CD4-positive, CD25-positive, alpha-beta regulatory T cell (primary cell): ENCODE data around the gene HDHD2. TPM values are rescaled to one million over a fixed set of nuclear protein-coding genes. Genes with fewer than 3 reads are reported as not detected.
"Not testable (repeated sequence)": the region's sequence is repeated elsewhere in the genome, so short reads cannot be mapped to it uniquely, and the experiment has no call there.

Experiments used
- ATAC-seq, 2 donors: fragments of 150-1000 bp; cut with Tn5 transposase; one replicate each; pipeline ENCODE4 v1.10.0; 2021; ENCODE audit warnings: low read depth in 2 of 2, moderate number of reproducible peaks in 2 of 2, moderate library complexity in 1 of 2
- DNase-seq, 3 donors: peaks; one replicate each; pipeline versions ENCODE4 v3.0.0 to v3.0.0-alpha.2; 2012 to 2022; ENCODE audit warnings: mixed read lengths in 1 of 3
- H3K27ac ChIP-seq: one replicate; pipeline ENCODE4 v1.7.0; 2013; ENCODE audit warnings: mild to moderate bottlenecking, low read length; ENCODE audit not compliant: insufficient read depth, poor library complexity, severe bottlenecking
- H3K27me3 ChIP-seq: one replicate; pipeline ENCODE4 v1.7.0; 2013; ENCODE audit warnings: low read length; ENCODE audit not compliant: control insufficient read depth, insufficient read depth
- H3K36me3 ChIP-seq: one replicate; pipeline ENCODE4 v1.7.0; 2013; ENCODE audit warnings: mild to moderate bottlenecking, low read length, moderate library complexity; ENCODE audit not compliant: control insufficient read depth, insufficient read depth
- H3K4me1 ChIP-seq: 2 replicates; pipeline ENCODE4 v1.7.0; 2013; ENCODE audit warnings: mild to moderate bottlenecking, low read length; ENCODE audit not compliant: insufficient read depth, control insufficient read depth, poor library complexity, severe bottlenecking
- H3K4me3 ChIP-seq: one replicate; pipeline ENCODE4 v1.7.0; 2013; ENCODE audit warnings: low read depth, mild to moderate bottlenecking, low read length, moderate library complexity
- H3K9me3 ChIP-seq, 2 experiments: 1 replicate in 1 of 2; 2 replicates in 1 of 2; pipeline ENCODE4 v1.7.0; 2013; ENCODE audit warnings: low read length in 2 of 2, mild to moderate bottlenecking in 1 of 2, moderate library complexity in 1 of 2; ENCODE audit not compliant: control insufficient read depth in 2 of 2
- H3K27ac Mint-ChIP-seq, 3 donors: one replicate each; pipeline ENCODE4 v1.8.0; 2020 to 2022; ENCODE audit warnings: mild to moderate bottlenecking in 3 of 3, mixed read lengths in 3 of 3, moderate library complexity in 2 of 3
- H3K27me3 Mint-ChIP-seq: one replicate; pipeline ENCODE4 v1.8.0; 2022; ENCODE audit warnings: mild to moderate bottlenecking, mixed read lengths
- H3K36me3 Mint-ChIP-seq: one replicate; pipeline ENCODE4 v1.8.0; 2020; ENCODE audit warnings: mixed read lengths
- H3K4me1 Mint-ChIP-seq, 4 donors: one replicate each; pipeline ENCODE4 v1.8.0; 2020 to 2022; ENCODE audit warnings: mixed read lengths in 4 of 4, mild to moderate bottlenecking in 1 of 4
- H3K4me3 Mint-ChIP-seq, 4 donors: one replicate each; pipeline ENCODE4 v1.8.0; 2020 to 2022; ENCODE audit warnings: mild to moderate bottlenecking in 4 of 4, mixed read lengths in 4 of 4, moderate library complexity in 3 of 4
- H3K9me3 Mint-ChIP-seq, 7 donors: one replicate each; pipeline ENCODE4 v1.8.0; 2020 to 2022; ENCODE audit warnings: mixed read lengths in 7 of 7, mild to moderate bottlenecking in 3 of 7, moderate library complexity in 2 of 7
- polyA plus RNA-seq, 4 donors: library from polyadenylated mRNA; unstranded; fragments of 300-500 nt; fragmentation: Illumina TruSeq; gene quantifications; one replicate each; pipeline ENCODE4 v1.2.3, GENCODE V29; 2021
- total RNA-seq: library from RNA; stranded (reverse); gene quantifications from one replicate; pipeline ENCODE4 v1.2.3, GENCODE V29; 2022

HDHD2 gene, protein sequence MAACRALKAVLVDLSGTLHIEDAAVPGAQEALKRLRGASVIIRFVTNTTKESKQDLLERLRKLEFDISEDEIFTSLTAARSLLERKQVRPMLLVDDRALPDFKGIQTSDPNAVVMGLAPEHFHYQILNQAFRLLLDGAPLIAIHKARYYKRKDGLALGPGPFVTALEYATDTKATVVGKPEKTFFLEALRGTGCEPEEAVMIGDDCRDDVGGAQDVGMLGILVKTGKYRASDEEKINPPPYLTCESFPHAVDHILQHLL
- total RNA-seq (18.7 TPM), polyA plus RNA-seq (10 to 100 TPM; 39.4 to 46.7 (median 44.7) TPM)

GRCh38 chr18:47150029-47150823 is at the start of gene HDHD2:
TSS of gene HDHD2 (minus strand) at chr18:47150500. CDS start at chr18:47136439, 14,061 bp downstream.
- Mint-ChIP-seq H3K4me3 (peak within 1 kb of the TSS; percentile 86 to 98 (median 96)), H3K9me3 (peaks cover 0 to 1% (median 0%) of the 10 kb centered on the region in 7 donors), H3K27me3 (no peaks in the 10 kb centered on the region), H3K27ac (peak within 1 kb of the TSS; percentile 96 to 99 (median 99)), H3K36me3 (peaks cover 14% of the 10 kb centered on the region), H3K4me1 (peaks cover 20 to 57% (median 46%) of the 10 kb centered on the region in 4 donors)
- ATAC-seq (peak; percentile 80 to 81), DNase-seq (peak; percentile 60 to 82 (median 63))
- peaks cover 7% of the 10 kb centered on the region for H3K36me3 ChIP-seq
- H3K9me3 ChIP-seq: no peaks in the 10 kb centered on the region
- H3K27ac ChIP-seq: peak within 1 kb of the TSS; percentile 85
- H3K4me1 ChIP-seq: peaks cover 30% of the 10 kb centered on the region
- no peaks in the 10 kb centered on the region for H3K27me3 ChIP-seq
- H3K4me3 ChIP-seq: peak within 1 kb of the TSS; percentile 94

GRCh38 chr18:47195961-47196360 is 45.7 kb upstream of the HDHD2 start:
- H3K27ac ChIP-seq, DNase-seq, H3K4me1 Mint-ChIP-seq, H3K9me3 Mint-ChIP-seq, H3K27ac Mint-ChIP-seq, ATAC-seq, H3K4me3 ChIP-seq, H3K4me3 Mint-ChIP-seq, H3K27me3 ChIP-seq, H3K36me3 Mint-ChIP-seq, H3K4me1 ChIP-seq, H3K36me3 ChIP-seq, H3K9me3 ChIP-seq: not testable (repeated sequence)
- H3K27me3 Mint-ChIP-seq: peaks cover 25% of the 10 kb centered on the region

- Mint-ChIP-seq H3K27me3 (peaks cover 35% of the 10 kb centered on the region), H3K27ac (no peak overlapping the region), H3K36me3 (no peaks in the 10 kb centered on the region), H3K4me1 (no peaks in the 10 kb centered on the region), H3K9me3 (peaks cover 0 to 5% (median 0%) of the 10 kb centered on the region in 7 donors), H3K4me3 (no peak overlapping the region)
- Histone ChIP-seq H3K4me1 (no peaks in the 10 kb centered on the region), H3K9me3 (no peaks in the 10 kb centered on the region), H3K27ac (no peak overlapping the region), H3K36me3 (no peaks in the 10 kb centered on the region), H3K27me3 (peaks cover 15% of the 10 kb centered on the region), H3K4me3 (no peak overlapping the region)
- DNase-seq (no peak), ATAC-seq (no peak)
Observed at GRCh38 chr18:47191961-47192360, 41.7 kb upstream of the HDHD2 start.

- no peak overlapping the region for H3K27ac Mint-ChIP-seq
- peaks cover 10% of the 10 kb centered on the region for H3K27me3 ChIP-seq
- no peak overlapping the region for H3K4me3 ChIP-seq
Observed at GRCh38 chr18:47187721-47188120, 37.4 kb upstream of the HDHD2 start.

DNA sequence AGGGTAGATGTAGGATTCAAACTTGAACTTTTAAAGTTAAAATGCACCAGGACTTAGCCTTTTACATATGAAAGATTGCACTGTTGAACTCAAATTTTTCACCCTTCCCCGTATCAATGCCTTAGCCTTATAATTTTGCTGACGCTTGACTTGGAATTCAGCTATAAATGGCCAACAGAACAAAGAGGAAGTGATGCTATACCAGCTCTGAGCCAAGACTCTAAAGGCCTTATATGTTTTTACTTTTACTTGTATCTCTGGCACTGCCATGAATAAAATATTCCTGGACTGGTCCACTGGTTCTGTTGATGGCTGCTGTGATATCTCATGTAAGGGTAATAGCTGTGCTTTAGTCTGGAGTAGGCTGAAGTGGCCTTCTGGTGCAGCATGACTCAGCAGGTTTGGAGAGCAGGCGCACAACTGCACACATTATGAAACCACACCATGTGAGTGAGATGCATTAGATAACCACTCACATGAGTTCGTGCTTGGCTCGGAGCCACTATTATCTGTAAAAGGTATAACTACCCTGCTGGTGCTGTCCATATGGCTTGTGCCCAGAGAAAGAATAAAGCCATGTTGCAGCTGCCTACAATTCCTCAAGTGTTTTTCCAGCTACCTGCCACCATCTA is 34.2 kb upstream of the HDHD2 start:
- no peaks in the 10 kb centered on the region for H3K4me1 Mint-ChIP-seq
- H3K4me3 Mint-ChIP-seq: no peak overlapping the region
- DNase-seq (peak in 2 of 3 donors; percentile 9 to 29), ATAC-seq (no peak)
- H3K27me3 Mint-ChIP-seq: peaks cover 55% of the 10 kb centered on the region
- no peak overlapping the region for H3K27ac Mint-ChIP-seq
- Histone ChIP-seq H3K4me1 (no peaks in the 10 kb centered on the region), H3K9me3 (peaks cover 16 to 18% of the 10 kb centered on the region in 2 experiments), H3K36me3 (no peaks in the 10 kb centered on the region), H3K27me3 (peaks cover 11% of the 10 kb centered on the region), H3K4me3 (no peak overlapping the region), H3K27ac (no peak overlapping the region)
- peaks cover 7 to 16% (median 11%) of the 10 kb centered on the region in 7 donors for H3K9me3 Mint-ChIP-seq
- no peaks in the 10 kb centered on the region for H3K36me3 Mint-ChIP-seq

More at GRCh38 chr18:47187721-47188120, 37.4 kb upstream of the HDHD2 start:
- Mint-ChIP-seq H3K36me3 (no peaks in the 10 kb centered on the region), H3K9me3 (peaks cover 7 to 16% (median 11%) of the 10 kb centered on the region in 7 donors), H3K27me3 (peaks cover 42% of the 10 kb centered on the region), H3K4me1 (no peaks in the 10 kb centered on the region), H3K4me3 (no peak overlapping the region)
- H3K4me1 ChIP-seq: no peaks in the 10 kb centered on the region
- ATAC-seq (no peak), DNase-seq (no peak)
- no peaks in the 10 kb centered on the region for H3K36me3 ChIP-seq
- H3K27ac ChIP-seq: no peak overlapping the region
- peaks cover 16 to 18% of the 10 kb centered on the region in 2 experiments for H3K9me3 ChIP-seq

GRCh38 chr18:47182156-47182555 is 31.9 kb upstream of the HDHD2 start:
- not testable (repeated sequence) for H3K36me3 Mint-ChIP-seq, ATAC-seq, H3K4me1 Mint-ChIP-seq, H3K27me3 ChIP-seq, H3K27ac Mint-ChIP-seq, H3K36me3 ChIP-seq, H3K4me3 ChIP-seq, H3K27ac ChIP-seq, DNase-seq, H3K4me1 ChIP-seq, H3K4me3 Mint-ChIP-seq
- H3K9me3 ChIP-seq: peaks cover 16 to 18% of the 10 kb centered on the region in 2 experiments
- Mint-ChIP-seq H3K27me3 (peaks cover 53% of the 10 kb centered on the region), H3K9me3 (peaks cover 7 to 16% (median 11%) of the 10 kb centered on the region in 7 donors)

- H3K4me3 ChIP-seq: no peak overlapping the region
- H3K4me1 Mint-ChIP-seq: peaks cover 0 to 3% (median 0%) of the 10 kb centered on the region in 4 donors
- DNase-seq (no peak), ATAC-seq (no peak)
- H3K4me3 Mint-ChIP-seq: no peak overlapping the region
- no peak overlapping the region for H3K27ac ChIP-seq
- peaks cover under 1% of the 10 kb centered on the region for H3K4me1 ChIP-seq
- no peak overlapping the region for H3K27ac Mint-ChIP-seq
- no peaks in the 10 kb centered on the region for H3K36me3 Mint-ChIP-seq
- H3K27me3 Mint-ChIP-seq: peaks cover 52% of the 10 kb centered on the region
- H3K27me3 ChIP-seq: peaks cover 1% of the 10 kb centered on the region
- peaks cover 16 to 17% of the 10 kb centered on the region in 2 experiments for H3K9me3 ChIP-seq
- H3K9me3 Mint-ChIP-seq: peaks cover 1 to 16% (median 9%) of the 10 kb centered on the region in 7 donors
- no peaks in the 10 kb centered on the region for H3K36me3 ChIP-seq
Observed at GRCh38 chr18:47180765-47181164, 30.5 kb upstream of the HDHD2 start.
